Neural crest cell (in vitro differentiated cells): Measurements from ENCODE around the gene NCMAP. TPM values are rescaled to one million over a fixed set of nuclear protein-coding genes. Genes with fewer than 3 reads are reported as not detected.
A peak's percentile ranks its signal among the peaks of the same experiment; 100 is the strongest.

Source experiments
- DNase-seq: peaks from one replicate; pipeline ENCODE4 v3.0.0; 2021; ENCODE audit warnings: low read depth, mixed read lengths, low spot score
- H3K27ac Mint-ChIP-seq: one replicate; pipeline ENCODE4 v1.8.0; 2021; ENCODE audit warnings: mild to moderate bottlenecking, mixed read lengths; ENCODE audit not compliant: unreplicated experiment
- H3K27me3 Mint-ChIP-seq: 2 replicates; pipeline ENCODE4 v1.8.0; 2021; ENCODE audit warnings: low read depth, mild to moderate bottlenecking, mixed read lengths
- H3K36me3 Mint-ChIP-seq: 2 replicates; pipeline ENCODE4 v1.8.0; 2021; ENCODE audit warnings: low read depth, mild to moderate bottlenecking, mixed read lengths
- H3K4me1 Mint-ChIP-seq: 2 replicates; pipeline ENCODE4 v1.8.0; 2021; ENCODE audit warnings: mixed read lengths
- H3K4me3 Mint-ChIP-seq: one replicate; pipeline ENCODE4 v1.8.0; 2021; ENCODE audit warnings: mild to moderate bottlenecking, mixed read lengths
- H3K9me3 Mint-ChIP-seq: 2 replicates; pipeline ENCODE4 v1.8.0; 2021; ENCODE audit warnings: mixed read lengths
- total RNA-seq: library from RNA; stranded (reverse); gene quantifications from 2 replicates; pipeline ENCODE4 v1.2.1, GENCODE V29; 2021
- TF ChIP-seq, protein P1 (sequence below): fragments of 200-600 bp; sonication (generic); conservative IDR thresholded peaks from 2 replicates; pipeline ENCODE4 v1.5.0; 2021; ENCODE audit warnings: antibody characterized with exemption, mild to moderate bottlenecking

Gene NCMAP
- total RNA-seq, 1 donor from 2014 or later: not detected

GRCh38 chr1:24619376-24619775 lies 63.5 kb downstream of the NCMAP start:
- Mint-ChIP-seq H3K9me3 (no peaks in the 10 kb centered on the region), H3K4me3 (no peak overlapping the region), H3K4me1 (peaks cover 26% of the 10 kb centered on the region), H3K36me3 (no peaks in the 10 kb centered on the region), H3K27me3 (peaks cover 2% of the 10 kb centered on the region), H3K27ac (peak overlapping the region; percentile 13)
- DNase-seq: no peak
- TF ChIP-seq, protein P1, sequence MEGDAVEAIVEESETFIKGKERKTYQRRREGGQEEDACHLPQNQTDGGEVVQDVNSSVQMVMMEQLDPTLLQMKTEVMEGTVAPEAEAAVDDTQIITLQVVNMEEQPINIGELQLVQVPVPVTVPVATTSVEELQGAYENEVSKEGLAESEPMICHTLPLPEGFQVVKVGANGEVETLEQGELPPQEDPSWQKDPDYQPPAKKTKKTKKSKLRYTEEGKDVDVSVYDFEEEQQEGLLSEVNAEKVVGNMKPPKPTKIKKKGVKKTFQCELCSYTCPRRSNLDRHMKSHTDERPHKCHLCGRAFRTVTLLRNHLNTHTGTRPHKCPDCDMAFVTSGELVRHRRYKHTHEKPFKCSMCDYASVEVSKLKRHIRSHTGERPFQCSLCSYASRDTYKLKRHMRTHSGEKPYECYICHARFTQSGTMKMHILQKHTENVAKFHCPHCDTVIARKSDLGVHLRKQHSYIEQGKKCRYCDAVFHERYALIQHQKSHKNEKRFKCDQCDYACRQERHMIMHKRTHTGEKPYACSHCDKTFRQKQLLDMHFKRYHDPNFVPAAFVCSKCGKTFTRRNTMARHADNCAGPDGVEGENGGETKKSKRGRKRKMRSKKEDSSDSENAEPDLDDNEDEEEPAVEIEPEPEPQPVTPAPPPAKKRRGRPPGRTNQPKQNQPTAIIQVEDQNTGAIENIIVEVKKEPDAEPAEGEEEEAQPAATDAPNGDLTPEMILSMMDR: no peak

DNA sequence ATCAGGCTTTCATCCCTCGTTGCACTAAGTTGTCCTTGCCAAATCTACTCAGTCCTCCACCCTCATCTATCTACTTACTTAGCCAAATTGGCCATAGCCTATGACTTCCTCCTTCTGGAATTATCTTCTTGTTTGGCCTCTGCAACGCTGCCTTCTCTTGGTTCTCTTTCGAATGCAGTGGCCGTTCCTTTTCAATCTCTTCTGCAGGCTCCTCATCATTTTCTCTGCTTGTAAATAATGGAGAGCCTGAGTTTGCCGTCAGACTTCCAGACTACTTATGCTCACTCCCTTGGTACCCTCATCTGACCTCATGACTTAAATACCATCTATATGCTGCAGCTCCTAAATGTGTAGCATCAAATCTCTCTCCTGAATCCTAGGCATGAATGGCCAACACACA lies 64.8 kb downstream of the NCMAP start:
- Mint-ChIP-seq H3K4me1 (peaks cover 26% of the 10 kb centered on the region), H3K36me3 (no peaks in the 10 kb centered on the region), H3K4me3 (no peak overlapping the region), H3K9me3 (peaks cover 3% of the 10 kb centered on the region), H3K27me3 (peaks cover 2% of the 10 kb centered on the region), H3K27ac (no peak overlapping the region)
- TF ChIP-seq, protein P1: no peak
- no peak for DNase-seq

DNA sequence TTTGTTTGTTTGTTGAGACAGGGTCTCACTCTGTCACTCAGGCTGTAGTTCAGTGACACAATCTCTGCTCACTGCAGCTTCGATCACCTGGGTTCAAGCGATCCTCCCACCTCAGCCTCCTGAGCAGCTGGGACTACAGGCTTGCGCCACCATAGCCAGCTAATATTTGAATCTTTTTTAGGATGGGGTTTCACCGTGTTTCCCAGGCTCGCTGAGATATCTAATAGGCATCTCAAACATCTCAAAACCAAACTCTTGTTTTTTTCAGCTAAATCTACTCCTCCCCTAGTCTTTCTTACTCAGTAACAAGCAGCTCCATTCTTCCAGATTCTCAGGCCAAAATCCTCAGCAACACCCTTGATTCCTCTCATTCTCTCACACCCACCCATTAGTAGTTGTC lies 65.2 kb downstream of the NCMAP start:
- TF ChIP-seq, protein P1: no peak
- H3K27me3 Mint-ChIP-seq: no peaks in the 10 kb centered on the region
- H3K4me3 Mint-ChIP-seq: no peak overlapping the region
- DNase-seq: no peak
- peaks cover 26% of the 10 kb centered on the region for H3K4me1 Mint-ChIP-seq
- peaks cover 3% of the 10 kb centered on the region for H3K9me3 Mint-ChIP-seq
- H3K36me3 Mint-ChIP-seq: no peaks in the 10 kb centered on the region
- H3K27ac Mint-ChIP-seq: no peak overlapping the region

DNA sequence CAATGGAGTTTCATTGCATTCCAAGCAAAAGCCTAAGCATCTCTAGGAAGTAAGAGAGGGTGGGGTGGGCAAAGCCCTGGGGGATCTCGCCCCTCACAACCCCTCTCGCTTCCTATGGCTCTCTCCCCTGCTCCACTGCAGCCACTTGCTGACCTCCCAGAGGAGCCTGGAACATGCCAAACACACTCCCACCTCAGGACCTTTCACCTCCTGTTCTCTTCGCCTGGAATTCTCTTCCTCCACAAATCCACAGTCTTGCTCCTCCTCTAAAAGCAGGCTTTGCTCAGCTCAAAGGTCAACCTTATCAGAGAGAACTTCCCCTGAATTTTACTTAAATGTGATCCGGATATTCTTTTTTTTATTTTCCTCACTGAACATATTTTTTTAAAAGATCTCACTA lies 66.3 kb downstream of the NCMAP start:
- TF ChIP-seq, protein P1: no peak
- Mint-ChIP-seq H3K4me1 (peaks cover 26% of the 10 kb centered on the region), H3K9me3 (peaks cover 3% of the 10 kb centered on the region), H3K36me3 (no peaks in the 10 kb centered on the region), H3K27ac (no peak overlapping the region), H3K27me3 (no peaks in the 10 kb centered on the region), H3K4me3 (no peak overlapping the region)
- no peak for DNase-seq

DNA sequence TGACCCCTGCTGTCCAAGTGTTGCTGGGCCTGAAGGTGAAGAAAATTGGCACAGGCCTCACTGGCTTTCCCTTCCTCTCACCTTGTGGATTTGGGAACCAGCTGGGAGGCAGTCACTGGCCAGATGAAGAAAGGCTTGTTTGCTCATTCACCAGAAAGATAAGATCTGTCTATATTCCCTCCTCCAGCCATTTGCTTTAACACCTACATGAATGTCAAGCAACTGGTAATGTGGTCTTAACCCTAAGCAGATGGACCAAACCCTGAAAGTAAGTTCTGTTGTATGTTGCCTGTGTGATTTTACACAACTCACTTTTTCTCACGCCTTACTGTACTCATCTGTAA lies 76.9 kb downstream of the NCMAP start:
- Mint-ChIP-seq H3K9me3 (no peaks in the 10 kb centered on the region), H3K36me3 (no peaks in the 10 kb centered on the region), H3K4me1 (peaks cover 3% of the 10 kb centered on the region), H3K27ac (no peak overlapping the region), H3K4me3 (no peak overlapping the region), H3K27me3 (peaks cover 26% of the 10 kb centered on the region)
- no peak for DNase-seq
- TF ChIP-seq, protein P1: no peak
